ENCODE results near the gene RSRC2. TPM values are rescaled to one million over a fixed set of nuclear protein-coding genes. Genes with fewer than 3 reads are reported as not detected.

The RSRC2 gene
- total RNA-seq, 1 donor from 2014 or later: 63.8 TPM

GRCh38 chr12:122506393-122506938, 20.3 kb downstream of the RSRC2 start:
- Histone ChIP-seq H3K4me1 (no peaks in the 10 kb centered on the region), H3K27me3 (no peaks in the 10 kb centered on the region), H3K9me3 (no peaks in the 10 kb centered on the region), H3K27ac (no peak overlapping the region), H3K36me3 (peaks cover 91% of the 10 kb centered on the region), H3K4me3 (no peak overlapping the region)
- DNase-seq (no peak), ATAC-seq (no peak)
- TF ChIP-seq CTCF (IDR thresholded peaks at IDR 0.05): no peak
- intact Hi-C loops (cut with DNase I): no loop called here

GRCh38 chr12:122505419-122506051, 21.2 kb downstream of the RSRC2 start:
- intact Hi-C loops (cut with DNase I): no loop called here
- TF ChIP-seq CTCF (IDR thresholded peaks at IDR 0.05): no peak
- no peak overlapping the region for H3K27ac ChIP-seq
- peaks cover 3% of the 10 kb centered on the region for H3K4me1 ChIP-seq
- peaks cover 82% of the 10 kb centered on the region for H3K36me3 ChIP-seq
- H3K9me3 ChIP-seq: no peaks in the 10 kb centered on the region
- ATAC-seq (no peak), DNase-seq (no peak)
- no peaks in the 10 kb centered on the region for H3K27me3 ChIP-seq
- H3K4me3 ChIP-seq: no peak overlapping the region

GRCh38 chr12:122503783-122504590, 22.7 kb downstream of the RSRC2 start:
- Histone ChIP-seq H3K4me3 (no peak overlapping the region), H3K36me3 (peaks cover 66% of the 10 kb centered on the region), H3K27ac (no peak overlapping the region), H3K4me1 (peaks cover 5% of the 10 kb centered on the region), H3K9me3 (no peaks in the 10 kb centered on the region), H3K27me3 (no peaks in the 10 kb centered on the region)
- TF ChIP-seq CTCF (IDR thresholded peaks at IDR 0.05): no peak
- no peak for ATAC-seq
- DNase-seq: no peak
- intact Hi-C loops (cut with DNase I): no loop called here

- no peak overlapping the region for H3K4me3 ChIP-seq
- peaks cover 59% of the 10 kb centered on the region for H3K36me3 ChIP-seq
- H3K27ac ChIP-seq: no peak overlapping the region
- ATAC-seq: no peak
- no peak for DNase-seq
- no peaks in the 10 kb centered on the region for H3K27me3 ChIP-seq
- H3K9me3 ChIP-seq: no peaks in the 10 kb centered on the region
- intact Hi-C loops (cut with DNase I): no loop called here
- TF ChIP-seq CTCF (IDR thresholded peaks at IDR 0.05): no peak
- peaks cover 13% of the 10 kb centered on the region for H3K4me1 ChIP-seq
These were observed 23.5 kb downstream of the RSRC2 start for GRCh38 chr12:122503147-122503751.

GRCh38 chr12:122501489-122501989, 25.2 kb downstream of the RSRC2 start:
- Histone ChIP-seq H3K36me3 (peaks cover 51% of the 10 kb centered on the region), H3K27ac (peak overlapping the region; percentile 92), H3K4me3 (peak overlapping the region; percentile 57), H3K27me3 (no peaks in the 10 kb centered on the region), H3K9me3 (no peaks in the 10 kb centered on the region), H3K4me1 (peaks cover 23% of the 10 kb centered on the region)
- ATAC-seq: no peak
- intact Hi-C loops (cut with DNase I): no loop called here
- no peak for TF ChIP-seq CTCF (IDR thresholded peaks at IDR 0.05)
- no peak for DNase-seq
